ENCODE data around the gene AKAP5. TPM values are rescaled to one million over a fixed set of nuclear protein-coding genes. Genes with fewer than 3 reads are reported as not detected.

AKAP5 gene
- total RNA-seq, 1 donor, result 0.27 TPM

DNA sequence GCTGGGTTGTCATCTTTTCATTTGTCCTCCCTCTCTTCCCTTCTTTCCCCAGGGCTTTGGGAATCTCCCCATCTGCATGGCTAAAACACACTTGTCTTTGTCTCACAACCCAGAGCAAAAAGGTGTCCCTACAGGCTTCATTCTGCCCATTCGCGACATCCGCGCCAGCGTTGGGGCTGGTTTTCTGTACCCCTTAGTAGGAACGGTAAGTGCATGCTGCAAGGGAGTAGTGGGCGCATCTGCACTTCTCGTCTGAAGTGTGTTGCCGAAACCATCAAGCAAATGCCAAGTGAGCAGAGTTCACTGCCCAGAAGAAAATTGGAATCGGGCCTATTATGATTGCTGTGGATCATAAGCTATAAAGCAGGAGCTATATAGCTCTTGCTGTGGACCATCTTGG, 10.6 kb upstream of the AKAP5 start:
- DNase-seq (ENCODE audit: low read depth in 2 of 3, low spot score in 2 of 3), result no peak

DNA sequence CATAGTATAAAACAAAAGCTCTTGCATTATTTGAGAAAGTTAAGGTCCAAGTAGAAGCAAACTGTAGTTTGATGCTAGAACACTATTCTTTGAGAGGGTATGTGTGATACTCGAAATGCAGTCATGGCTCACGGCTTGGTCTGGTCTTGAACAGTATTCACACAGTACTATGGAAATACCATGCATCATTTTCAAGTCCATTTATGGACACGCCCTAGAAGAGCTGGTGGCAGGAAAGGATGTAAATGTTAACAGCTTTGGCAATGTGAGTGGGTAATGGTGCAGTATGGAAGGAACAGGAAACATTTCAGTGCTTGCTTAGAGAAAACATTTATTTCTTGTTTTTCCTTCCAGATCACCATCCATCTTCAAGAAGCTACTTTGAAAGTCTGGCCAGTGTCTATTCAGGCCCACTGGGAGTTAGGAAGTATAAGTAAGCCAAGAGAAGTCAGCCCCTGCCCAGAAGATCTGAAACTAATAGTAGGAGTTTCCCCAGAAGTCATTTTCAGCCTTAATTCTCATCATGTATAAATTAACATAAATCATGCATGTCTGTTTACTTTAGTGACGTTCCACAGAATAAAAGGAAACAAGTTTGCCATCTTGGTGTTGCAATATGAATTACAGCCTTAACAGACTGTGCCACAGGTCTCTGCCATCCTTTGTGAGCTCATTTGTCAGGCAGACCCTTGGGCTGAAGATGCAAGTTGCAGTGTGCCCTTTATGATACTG, 5.7 kb upstream of the AKAP5 start:
- no peak for DNase-seq (ENCODE audit: low read depth in 2 of 3, low spot score in 2 of 3)

GRCh38 chr14:64461221-64461620, 4.1 kb upstream of the AKAP5 start:
- DNase-seq (ENCODE audit: low read depth in 2 of 3, low spot score in 2 of 3), result no peak

DNA sequence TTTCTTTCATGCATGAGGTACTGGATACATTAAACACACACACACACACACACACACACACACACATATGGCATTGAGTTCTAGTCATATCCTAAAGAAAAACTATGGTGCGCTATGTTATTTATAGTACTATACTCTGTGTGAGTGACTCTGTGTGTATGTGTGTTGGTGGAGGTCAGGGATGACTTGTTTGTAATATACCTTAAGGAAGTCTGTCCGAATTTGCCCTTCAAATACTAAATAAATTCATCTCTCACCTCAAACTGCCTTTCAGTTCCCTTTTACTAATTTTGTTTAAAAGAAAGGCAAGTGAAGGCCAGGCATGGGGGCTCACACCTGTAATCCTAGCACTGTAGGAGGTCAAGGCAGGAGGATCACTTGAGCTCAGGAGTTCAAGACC, 2.1 kb upstream of the AKAP5 start:
- no peak for DNase-seq (ENCODE audit: low read depth in 2 of 3, low spot score in 2 of 3)

- no peak for DNase-seq (ENCODE audit: low read depth in 2 of 3, low spot score in 2 of 3)
Observed at GRCh38 chr14:64463873-64464272, 1.4 kb upstream of the AKAP5 start.

GRCh38 chr14:64464651-64465050, 648 bp upstream of the AKAP5 start:
- no peak for DNase-seq (ENCODE audit: low read depth in 2 of 3, low spot score in 2 of 3)

DNA sequence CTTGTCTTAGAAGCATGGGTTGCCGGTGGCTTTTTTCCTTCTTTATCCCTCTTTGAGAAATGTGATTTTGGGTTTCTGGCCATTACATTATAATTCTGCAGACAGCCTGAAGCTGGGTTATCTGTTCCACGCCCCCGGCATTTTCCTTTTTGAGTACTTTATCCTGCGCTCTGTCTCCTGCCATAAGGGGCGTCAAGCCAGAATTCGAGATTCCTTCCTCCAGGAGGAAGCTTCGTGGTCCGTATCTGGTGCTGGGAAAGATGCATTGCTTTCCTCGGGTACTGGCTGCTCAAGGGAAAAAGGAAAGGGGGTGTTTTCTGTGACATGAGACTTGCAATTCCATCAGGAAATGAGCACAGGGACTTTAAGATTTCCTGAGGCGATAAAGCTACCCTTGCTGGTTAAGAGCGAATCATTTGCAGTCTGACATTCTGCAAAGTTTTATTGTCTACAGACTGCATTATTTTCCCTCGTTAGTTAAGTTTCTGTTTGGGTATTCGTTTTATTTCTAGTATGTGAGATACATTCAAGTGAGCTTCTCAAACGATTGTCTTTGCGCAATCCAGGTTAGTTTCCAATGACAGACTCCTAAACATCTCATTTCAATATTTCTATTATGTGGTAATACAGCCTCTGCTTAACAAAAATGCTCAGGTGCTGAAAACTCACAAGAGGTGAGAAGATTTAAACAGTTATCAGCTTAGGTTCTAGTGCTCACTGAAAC, 694 bp downstream of the AKAP5 start:
- peak in 1 of 3 donors; percentile 5 for DNase-seq (ENCODE audit: low read depth in 2 of 3, low spot score in 2 of 3)

DNA sequence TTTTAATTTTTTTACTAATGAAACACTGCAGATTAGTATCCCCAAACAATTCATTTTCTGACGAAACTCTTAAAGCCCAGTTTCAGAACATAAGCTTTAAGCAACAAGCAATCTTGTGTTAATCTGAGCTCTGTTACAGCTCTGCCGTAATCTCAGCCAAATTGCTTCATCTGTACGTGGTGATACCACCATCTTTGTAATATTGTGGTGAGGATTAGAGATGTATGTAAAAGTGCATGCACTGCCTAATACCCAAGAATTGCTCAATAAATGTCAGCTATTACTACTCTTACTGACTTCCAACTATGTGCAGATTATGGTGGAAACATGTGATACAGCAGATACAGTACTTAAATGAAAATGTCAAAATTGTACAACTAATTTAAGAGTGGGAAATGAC, 1.8 kb downstream of the AKAP5 start:
- DNase-seq (ENCODE audit: low read depth in 2 of 3, low spot score in 2 of 3), result no peak

DNA sequence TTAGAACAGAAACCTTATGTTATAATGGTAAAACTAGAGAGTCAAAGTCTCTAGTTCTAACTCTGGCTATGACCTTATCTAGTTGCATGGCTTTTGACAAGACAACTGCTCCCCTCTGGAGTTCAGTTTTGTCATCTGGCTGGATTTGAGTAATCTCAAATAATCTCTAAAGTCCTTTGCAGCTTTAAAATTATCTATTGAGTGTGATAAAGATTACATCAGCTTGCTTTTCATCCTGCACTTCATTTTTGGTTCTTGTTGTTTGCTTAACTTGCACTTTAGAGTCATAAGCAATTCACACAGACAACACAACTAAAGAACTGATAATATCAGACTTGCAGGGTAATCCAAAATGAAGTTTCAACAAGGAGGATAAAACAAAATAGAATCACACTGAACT, 2.3 kb downstream of the AKAP5 start:
- DNase-seq (ENCODE audit: low read depth in 2 of 3, low spot score in 2 of 3), result no peak

DNA sequence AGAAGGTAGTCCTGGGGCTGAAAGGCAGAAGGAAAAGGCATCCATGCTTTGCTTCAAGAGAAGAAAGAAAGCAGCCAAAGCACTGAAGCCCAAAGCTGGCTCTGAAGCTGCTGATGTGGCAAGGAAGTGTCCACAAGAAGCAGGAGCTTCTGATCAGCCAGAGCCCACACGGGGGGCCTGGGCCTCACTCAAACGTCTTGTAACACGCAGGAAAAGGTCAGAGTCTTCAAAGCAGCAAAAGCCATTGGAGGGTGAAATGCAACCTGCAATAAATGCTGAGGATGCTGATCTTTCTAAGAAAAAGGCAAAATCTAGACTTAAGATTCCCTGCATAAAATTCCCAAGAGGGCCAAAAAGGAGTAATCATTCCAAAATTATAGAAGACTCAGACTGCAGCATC, 3.2 kb downstream of the AKAP5 start:
- no peak for DNase-seq (ENCODE audit: low read depth in 2 of 3, low spot score in 2 of 3)

DNA sequence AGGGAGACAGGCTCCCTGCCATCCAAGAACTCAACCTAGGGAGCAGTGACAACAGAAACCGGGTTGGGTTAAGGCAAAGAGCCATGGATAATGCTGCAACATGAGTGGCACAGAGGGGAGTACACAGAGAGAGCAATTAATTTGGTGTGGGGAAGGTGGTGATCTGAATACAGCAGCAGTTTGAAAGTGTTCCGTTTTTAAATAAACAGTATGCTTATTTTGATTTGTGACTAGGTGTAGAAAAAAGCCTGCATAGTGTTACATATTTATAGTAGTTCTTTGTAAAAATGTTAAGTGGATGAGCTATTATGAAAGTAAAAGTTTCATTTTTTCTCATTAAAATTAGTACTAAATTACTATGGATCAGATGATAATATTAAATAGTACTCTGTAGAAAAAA, 8.7 kb downstream of the AKAP5 start:
- no peak for DNase-seq (ENCODE audit: low read depth in 2 of 3, low spot score in 2 of 3)

GRCh38 chr14:64474698-64475097, 9.4 kb downstream of the AKAP5 start:
- DNase-seq (ENCODE audit: low read depth in 2 of 3, low spot score in 2 of 3), result no peak

- DNase-seq (ENCODE audit: low read depth in 2 of 3, low spot score in 2 of 3), result no peak
Observed at GRCh38 chr14:64475585-64476273, 10.4 kb downstream of the AKAP5 start.

DNA sequence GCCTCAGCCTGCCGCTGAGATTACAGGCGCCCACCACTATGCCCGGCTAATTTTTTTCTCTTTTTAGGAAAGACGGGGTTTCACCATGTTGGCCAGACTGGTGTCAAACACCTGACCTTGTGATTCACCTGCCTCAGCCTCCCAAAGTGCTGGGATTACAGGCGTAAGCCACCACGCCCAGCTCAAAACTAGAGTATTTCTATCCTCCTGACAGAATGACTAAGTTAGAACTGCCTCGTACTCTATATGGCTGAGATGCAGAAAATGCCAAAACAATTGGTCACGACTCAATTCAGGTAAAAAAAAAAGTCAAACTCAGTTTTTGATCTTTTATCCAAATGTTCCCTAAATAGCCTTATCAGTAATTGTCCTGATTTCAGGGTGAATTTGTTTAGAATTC, 11.1 kb downstream of the AKAP5 start:
- DNase-seq (ENCODE audit: low read depth in 2 of 3, low spot score in 2 of 3), result no peak

DNA sequence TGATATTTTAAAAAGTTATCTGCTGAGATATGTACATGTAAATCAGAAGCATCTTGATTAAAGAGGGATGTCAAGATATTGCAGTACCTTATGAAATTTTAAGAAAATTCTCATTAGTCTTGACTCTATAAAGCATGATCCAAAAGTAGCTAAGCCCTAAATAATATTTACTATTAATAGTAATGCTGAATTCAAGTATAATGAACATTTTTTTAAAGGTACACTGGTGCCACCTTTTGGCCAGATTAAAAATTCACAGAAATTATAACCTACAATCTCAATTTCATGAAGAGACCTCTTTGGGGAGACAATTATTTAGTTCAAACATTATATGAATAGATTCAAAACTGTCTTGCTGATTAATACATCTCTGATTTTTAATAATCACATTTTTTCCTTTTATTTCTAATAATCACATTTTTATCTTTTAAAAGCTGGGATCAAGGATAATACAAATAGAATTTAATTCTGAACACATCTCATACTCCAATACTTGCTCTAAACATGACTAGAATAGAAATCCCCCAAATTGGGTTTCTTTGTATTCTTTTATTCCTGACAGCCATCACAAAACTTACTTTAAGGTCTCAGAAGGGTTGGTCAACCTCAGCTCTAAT, 13.4 kb downstream of the AKAP5 start:
- DNase-seq (ENCODE audit: low read depth in 2 of 3, low spot score in 2 of 3), result peak in 1 of 3 donors; percentile 70

DNA sequence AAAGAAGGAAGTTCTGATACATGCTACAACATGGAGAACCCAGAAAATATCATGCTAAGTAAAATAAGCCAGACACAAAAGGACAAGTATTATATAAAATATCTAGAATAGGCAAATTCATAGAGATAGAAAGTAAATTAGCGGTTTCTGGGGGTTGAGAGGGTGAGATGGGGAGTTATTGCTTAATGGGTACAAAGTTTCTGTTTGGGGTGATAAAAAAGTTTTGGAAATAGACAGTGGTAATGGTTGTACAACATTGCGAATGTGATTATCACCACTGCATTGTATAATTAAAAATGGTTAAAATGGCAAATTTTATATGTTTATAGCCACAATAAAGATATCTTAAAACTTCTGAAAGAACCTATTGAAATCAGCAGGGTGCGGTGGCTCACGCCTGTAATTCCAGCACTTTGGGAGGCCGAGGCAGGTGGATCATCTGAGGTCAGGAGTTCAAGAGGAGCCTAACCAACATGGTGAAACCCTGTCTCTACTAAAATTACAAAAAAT, 23.3 kb downstream of the AKAP5 start:
- no peak for DNase-seq (ENCODE audit: low read depth in 2 of 3, low spot score in 2 of 3)

DNA sequence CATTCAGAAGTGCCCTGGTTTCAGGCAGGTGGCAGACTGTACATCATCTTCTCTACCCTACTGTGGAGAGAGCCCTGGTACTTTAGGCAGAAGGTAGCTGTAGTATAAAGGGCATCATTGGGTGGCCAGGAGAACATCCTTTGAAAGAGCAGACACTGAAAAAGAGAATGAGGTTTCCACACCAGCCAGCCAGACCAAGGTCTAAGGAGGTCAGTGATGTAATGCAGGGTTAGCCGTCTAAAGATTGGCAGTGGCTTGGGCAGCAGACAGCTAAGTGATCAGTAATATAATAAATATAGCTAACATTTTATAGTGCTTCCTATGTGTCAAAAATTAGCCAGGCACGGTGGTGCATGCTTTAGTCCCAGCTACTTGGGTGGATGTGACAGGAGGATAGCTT, 26.3 kb downstream of the AKAP5 start:
- DNase-seq (ENCODE audit: low read depth in 2 of 3, low spot score in 2 of 3), result no peak

DNA sequence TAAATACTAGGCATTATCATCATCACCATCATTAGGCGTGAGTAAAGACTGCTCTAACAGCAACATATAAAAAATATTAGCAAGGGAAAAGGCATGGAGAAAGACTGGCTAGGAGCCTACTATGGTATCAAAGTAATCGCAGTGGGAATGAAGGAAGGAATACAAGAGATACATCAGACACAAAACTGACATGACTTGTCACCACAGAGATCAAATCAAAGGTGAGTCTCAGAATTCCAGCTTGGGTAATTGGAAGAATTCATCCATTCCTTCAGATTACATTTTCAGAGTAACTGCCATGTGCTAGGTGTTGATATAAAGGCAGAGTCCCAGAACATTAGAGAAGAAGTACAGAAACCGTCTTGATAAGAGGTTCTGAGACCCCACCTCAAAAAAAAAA, 28.2 kb downstream of the AKAP5 start:
- no peak for DNase-seq (ENCODE audit: low read depth in 2 of 3, low spot score in 2 of 3)

DNA sequence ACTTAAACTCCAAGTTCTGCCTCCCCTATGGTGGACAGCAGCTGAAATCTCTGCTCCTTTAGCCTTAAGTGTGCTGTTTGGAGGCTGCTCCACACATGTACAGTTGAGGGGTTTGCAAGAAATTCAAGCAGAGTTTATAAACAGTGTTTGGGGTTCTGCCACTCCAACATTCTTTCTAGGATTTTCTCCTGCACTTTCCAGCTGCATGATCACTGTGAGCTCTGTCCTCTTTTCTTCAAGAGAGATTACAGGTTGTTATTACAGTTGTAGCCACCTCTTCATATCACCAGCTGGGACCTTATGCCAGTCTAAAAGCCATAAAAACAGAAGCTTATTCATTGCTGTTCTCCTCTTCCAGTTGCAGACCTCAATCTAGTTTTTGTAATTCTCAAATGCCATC, 30.0 kb downstream of the AKAP5 start:
- DNase-seq (ENCODE audit: low read depth in 2 of 3, low spot score in 2 of 3), result no peak

- DNase-seq (ENCODE audit: low read depth in 2 of 3, low spot score in 2 of 3), result no peak
Observed at GRCh38 chr14:64496764-64497163, 31.5 kb downstream of the AKAP5 start.

DNA sequence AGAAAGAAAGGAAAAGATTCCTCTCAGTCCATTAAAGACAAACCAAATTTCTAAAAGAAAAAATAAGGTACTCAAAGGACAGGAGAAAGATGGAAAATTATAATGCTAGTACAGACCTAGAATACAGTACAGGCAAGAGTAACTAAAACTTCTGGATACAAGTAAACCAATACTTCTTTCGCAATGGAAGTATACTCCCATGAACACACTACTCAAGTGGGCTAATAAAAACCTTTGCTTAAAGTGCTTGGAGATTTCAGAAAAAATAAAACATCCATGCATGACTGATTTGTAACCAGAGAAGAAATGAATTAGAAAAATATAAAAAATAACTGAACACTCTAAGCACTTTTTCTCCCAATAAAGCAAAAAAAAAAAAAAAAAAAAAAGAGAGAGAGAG, 34.8 kb downstream of the AKAP5 start:
- no peak for DNase-seq (ENCODE audit: low read depth in 2 of 3, low spot score in 2 of 3)
